HCT116 (cell line): ENCODE results near the gene EP300. TPM values are rescaled to one million over a fixed set of nuclear protein-coding genes. Genes with fewer than 3 reads are reported as not detected.

Experiments used
- ATAC-seq: fragments of 200-7000 bp; cut with Tn5 transposase; 2 replicates; pipeline ENCODE4 v1.9.1; 2020; ENCODE audit warnings: mild to moderate bottlenecking, moderate library complexity
- BruUV-seq: library from RNA; stranded (reverse); fragments of 400-500 nt; replicated peaks from 2 replicates; lab custom pipeline; 2021; lab: Mats Ljungman, UMichigan
- CTCF ChIA-PET: fragments of 300-600 bp; sonication (Branson Sonifier 250); formaldehyde crosslinking; loops from one replicate; lab custom pipeline; 2021; ENCODE audit warnings: antibody characterized with exemption; lab: Charles Lee
- POLR2A ChIA-PET: fragments of 300-600, 350-600 bp; sonication (Branson Sonifier 250); formaldehyde crosslinking; loops from one replicate; lab custom pipeline; 2021; ENCODE audit warnings: antibody characterized with exemption; lab: Charles Lee
- RAD21 ChIA-PET, 2 experiments: fragments of 300-600 bp; sonication (Branson Sonifier 250); formaldehyde crosslinking; loops; one replicate each; lab custom pipeline; 2023; ENCODE audit warnings: low total read pairs in 2 of 2; ENCODE audit not compliant: uncharacterized antibody in 2 of 2, unreplicated experiment in 2 of 2, low non-redundant PET in 1 of 2; lab: Charles Lee
- DNase-seq: peaks from one replicate; pipeline ENCODE4 v3.0.0-alpha.2; 2010; ENCODE audit warnings: low read depth, low spot score
- H2AFZ ChIP-seq: fragments of 200-600 bp; shearing (Covaris generic), sonication (generic); 2 replicates; pipeline ENCODE4 v1.6.1; 2017; ENCODE audit warnings: low read depth, mixed run types, mixed read lengths, antibody characterized with exemption, low read length; ENCODE audit not compliant: poor library complexity, severe bottlenecking
- H3K27ac ChIP-seq: 2 replicates; pipeline ENCODE4 v1.5.1; 2012; ENCODE audit warnings: low read depth, low read length
- H3K27me3 ChIP-seq: fragments of 200-600 bp; sonication (generic); 2 replicates; pipeline ENCODE4 v1.6.1; 2016; ENCODE audit warnings: mixed run types, low read length, mixed read lengths; ENCODE audit not compliant: insufficient read depth
- H3K36me3 ChIP-seq, 2 experiments: fragments of 200-500 bp in 1 of 2; fragments of 200-600 bp in 1 of 2; sonication (Bioruptor generic) in 1 of 2; sonication (generic) in 1 of 2; 2 replicates each; pipeline versions ENCODE4 v1.5.1 to v1.6.1; 2014 to 2016; ENCODE audit warnings: low read length in 2 of 2, inconsistent platforms in 1 of 2, mixed read lengths in 1 of 2, mixed run types in 1 of 2; ENCODE audit not compliant: insufficient read depth in 2 of 2, control insufficient read depth in 1 of 2
- H3K4me1 ChIP-seq, 2 experiments: fragments of 200-600 bp in 1 of 2; sonication (generic) in 1 of 2; 2 replicates each; pipeline versions ENCODE4 v1.5.1 to v1.6.1; 2012 to 2017; ENCODE audit warnings: low read length in 2 of 2, inconsistent platforms in 1 of 2, mild to moderate bottlenecking in 1 of 2, mixed read lengths in 1 of 2, mixed run types in 1 of 2, moderate library complexity in 1 of 2; ENCODE audit not compliant: insufficient read depth in 2 of 2, control insufficient read depth in 1 of 2
- H3K4me2 ChIP-seq: fragments of 200-600 bp; sonication (generic); 2 replicates; pipeline ENCODE4 v1.6.1; 2017; ENCODE audit warnings: mixed run types, low read length, mixed read lengths
- H3K4me3 ChIP-seq, 2 experiments: fragments of 200-600 bp in 1 of 2; sonication (generic) in 1 of 2; replicated peaks in 1 of 2; 2 replicates each; pipeline ENCODE4 v1.5.1; 2011 to 2016; ENCODE audit warnings: low read length in 2 of 2, control low read depth in 1 of 2, low read depth in 1 of 2, mild to moderate bottlenecking in 1 of 2, mixed read lengths in 1 of 2, mixed run types in 1 of 2
- H3K79me2 ChIP-seq: fragments of 200-600 bp; sonication (generic); 2 replicates; pipeline ENCODE4 v1.6.1; 2017; ENCODE audit warnings: mild to moderate bottlenecking, mixed run types, low read length, moderate library complexity, mixed read lengths; ENCODE audit not compliant: insufficient read depth
- H3K9ac ChIP-seq: fragments of 200-600 bp; sonication (generic); 2 replicates; pipeline ENCODE4 v1.6.1; 2016; ENCODE audit warnings: low read length, mixed read lengths
- H3K9me2 ChIP-seq: fragments of 200-600 bp; sonication (generic), shearing (Covaris generic); 2 replicates; pipeline ENCODE4 v1.6.1; 2017; ENCODE audit warnings: mixed run types, mild to moderate bottlenecking, moderate library complexity; ENCODE audit not compliant: insufficient read depth
- H3K9me3 ChIP-seq, 2 experiments: fragments of 200-500 bp in 1 of 2; fragments of 200-600 bp in 1 of 2; sonication (Bioruptor generic) in 1 of 2; sonication (generic) in 1 of 2; 2 replicates each; pipeline ENCODE4 v1.6.1; 2014 to 2017; ENCODE audit warnings: low read length in 2 of 2, mixed read lengths in 2 of 2, inconsistent platforms in 1 of 2, low read depth in 1 of 2, mild to moderate bottlenecking in 1 of 2, mixed run types in 1 of 2, moderate library complexity in 1 of 2; ENCODE audit not compliant: control insufficient read depth in 1 of 2, insufficient read depth in 1 of 2
- H4K20me1 ChIP-seq: fragments of 200-600 bp; sonication (generic), shearing (Covaris generic); 2 replicates; pipeline ENCODE4 v1.6.1; 2017; ENCODE audit warnings: mixed run types, mild to moderate bottlenecking, moderate library complexity; ENCODE audit not compliant: insufficient read depth
- CBX3 ChIP-seq: IDR thresholded peaks from 2 replicates; pipeline ENCODE4 v1.6.1; 2012; ENCODE audit warnings: low read depth
- EGR1 ChIP-seq: IDR thresholded peaks from 2 replicates; pipeline ENCODE4 v1.6.1; 2012; ENCODE audit warnings: low read depth
- EZH2phosphoT487 ChIP-seq: fragments of 200-600 bp; IDR thresholded peaks from 2 replicates; pipeline ENCODE4 v1.6.1; 2018; ENCODE audit warnings: antibody characterized with exemption, borderline replicate concordance
- RAD21 ChIP-seq: IDR thresholded peaks from 2 replicates; pipeline ENCODE4 v1.6.1; 2012; ENCODE audit warnings: low read depth, mild to moderate bottlenecking
- SIN3A ChIP-seq: IDR thresholded peaks from 2 replicates; pipeline ENCODE4 v1.6.1; 2012; ENCODE audit warnings: low read depth
- SP1 ChIP-seq: IDR thresholded peaks from 2 replicates; pipeline ENCODE4 v1.6.1; 2012; ENCODE audit warnings: low read depth
- SRF ChIP-seq: IDR thresholded peaks from 2 replicates; pipeline ENCODE4 v1.6.1; 2012; ENCODE audit warnings: low read depth
- intact Hi-C: fragments of 100-400 bp; cut with micrococcal nuclease; formaldehyde crosslinking; loops from 2 replicates; pipeline ENCODE4 v1.10.0; 2022
- total RNA-seq: library from RNA; stranded (reverse); gene quantifications from one replicate; pipeline ENCODE4 v1.2.1, GENCODE V29; 2021; ENCODE audit not compliant: unreplicated experiment
- TF ChIP-seq, protein P1 (sequence below): IDR thresholded peaks from 2 replicates; pipeline ENCODE4 v1.6.1; 2012
- TF ChIP-seq, protein P2 (sequence below): IDR thresholded peaks from 2 replicates; pipeline ENCODE4 v1.6.1; 2012
- TF ChIP-seq, protein P3 (sequence below): IDR thresholded peaks from 2 replicates; pipeline ENCODE4 v1.6.1; 2011; ENCODE audit warnings: mild to moderate bottlenecking, low read length, moderate library complexity; ENCODE audit not compliant: insufficient replicate concordance; ENCODE audit errors: extremely low read depth
- TF ChIP-seq, protein P4 (sequence below): IDR thresholded peaks from 2 replicates; pipeline ENCODE4 v1.6.1; 2012; ENCODE audit warnings: low read depth
- TF ChIP-seq, protein P5 (sequence below), 3 experiments: fragments of 200-600 bp in 1 of 3; sonication (generic) in 1 of 3; IDR thresholded peaks in 2 of 3; conservative IDR thresholded peaks in 1 of 3; 2 replicates each; pipeline ENCODE4 v1.5.1; 2012 to 2017; ENCODE audit warnings: low read depth in 2 of 3, low read length in 2 of 3, antibody characterized with exemption in 1 of 3, borderline replicate concordance in 1 of 3, control low read depth in 1 of 3, mild to moderate bottlenecking in 1 of 3, mixed read lengths in 1 of 3, mixed run types in 1 of 3, moderate library complexity in 1 of 3; ENCODE audit not compliant: insufficient read depth in 1 of 3

Gene EP300
- total RNA-seq, 1 experiment from 2014 or later, result 38.8 TPM

DNA sequence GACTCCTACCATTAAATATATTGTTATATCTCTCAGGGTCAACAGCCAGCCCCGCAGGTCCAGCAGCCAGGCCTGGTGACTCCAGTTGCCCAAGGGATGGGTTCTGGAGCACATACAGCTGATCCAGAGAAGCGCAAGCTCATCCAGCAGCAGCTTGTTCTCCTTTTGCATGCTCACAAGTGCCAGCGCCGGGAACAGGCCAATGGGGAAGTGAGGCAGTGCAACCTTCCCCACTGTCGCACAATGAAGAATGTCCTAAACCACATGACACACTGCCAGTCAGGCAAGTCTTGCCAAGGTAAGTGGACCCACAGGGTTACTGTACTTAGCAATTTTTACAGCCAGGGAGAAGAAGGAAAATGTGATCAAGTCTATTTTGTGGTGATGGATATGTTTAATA lies 35.1 kb downstream of the EP300 start:
- intact Hi-C loops, result no loop called here
- BruUV-seq, result no TSS peak

More for the DNA sequence above, 35.1 kb downstream of the EP300 start:
- RAD21 ChIA-PET, result no interaction called here
- POLR2A ChIA-PET, result no interaction called here
- H3K9ac ChIP-seq, result no peak overlapping the region
- CTCF ChIA-PET, result no interaction called here
- H3K9me3 ChIP-seq, result no peaks in the 10 kb centered on the region
- no peaks in the 10 kb centered on the region for H3K27me3 ChIP-seq
- H3K4me3 ChIP-seq, result no peak overlapping the region
- no peak overlapping the region for H2AFZ ChIP-seq
- H4K20me1 ChIP-seq, result peaks cover 22% of the 10 kb centered on the region
- H3K27ac ChIP-seq, result no peak overlapping the region
- H3K4me2 ChIP-seq, result no peak overlapping the region
- TF ChIP-seq RAD21, result no peak
- no peak for TF ChIP-seq SIN3A
- TF ChIP-seq EGR1, result no peak
- TF ChIP-seq, protein P1, sequence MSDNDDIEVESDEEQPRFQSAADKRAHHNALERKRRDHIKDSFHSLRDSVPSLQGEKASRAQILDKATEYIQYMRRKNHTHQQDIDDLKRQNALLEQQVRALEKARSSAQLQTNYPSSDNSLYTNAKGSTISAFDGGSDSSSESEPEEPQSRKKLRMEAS, result no peak
- TF ChIP-seq SRF, result no peak
- TF ChIP-seq SP1, result no peak
- TF ChIP-seq, protein P2, sequence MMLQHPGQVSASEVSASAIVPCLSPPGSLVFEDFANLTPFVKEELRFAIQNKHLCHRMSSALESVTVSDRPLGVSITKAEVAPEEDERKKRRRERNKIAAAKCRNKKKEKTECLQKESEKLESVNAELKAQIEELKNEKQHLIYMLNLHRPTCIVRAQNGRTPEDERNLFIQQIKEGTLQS, result no peak
- TF ChIP-seq EZH2phosphoT487, result no peak
- TF ChIP-seq, protein P3, sequence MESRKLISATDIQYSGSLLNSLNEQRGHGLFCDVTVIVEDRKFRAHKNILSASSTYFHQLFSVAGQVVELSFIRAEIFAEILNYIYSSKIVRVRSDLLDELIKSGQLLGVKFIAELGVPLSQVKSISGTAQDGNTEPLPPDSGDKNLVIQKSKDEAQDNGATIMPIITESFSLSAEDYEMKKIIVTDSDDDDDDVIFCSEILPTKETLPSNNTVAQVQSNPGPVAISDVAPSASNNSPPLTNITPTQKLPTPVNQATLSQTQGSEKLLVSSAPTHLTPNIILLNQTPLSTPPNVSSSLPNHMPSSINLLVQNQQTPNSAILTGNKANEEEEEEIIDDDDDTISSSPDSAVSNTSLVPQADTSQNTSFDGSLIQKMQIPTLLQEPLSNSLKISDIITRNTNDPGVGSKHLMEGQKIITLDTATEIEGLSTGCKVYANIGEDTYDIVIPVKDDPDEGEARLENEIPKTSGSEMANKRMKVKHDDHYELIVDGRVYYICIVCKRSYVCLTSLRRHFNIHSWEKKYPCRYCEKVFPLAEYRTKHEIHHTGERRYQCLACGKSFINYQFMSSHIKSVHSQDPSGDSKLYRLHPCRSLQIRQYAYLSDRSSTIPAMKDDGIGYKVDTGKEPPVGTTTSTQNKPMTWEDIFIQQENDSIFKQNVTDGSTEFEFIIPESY, result no peak
- TF ChIP-seq CBX3, result no peak
- TF ChIP-seq, protein P4, sequence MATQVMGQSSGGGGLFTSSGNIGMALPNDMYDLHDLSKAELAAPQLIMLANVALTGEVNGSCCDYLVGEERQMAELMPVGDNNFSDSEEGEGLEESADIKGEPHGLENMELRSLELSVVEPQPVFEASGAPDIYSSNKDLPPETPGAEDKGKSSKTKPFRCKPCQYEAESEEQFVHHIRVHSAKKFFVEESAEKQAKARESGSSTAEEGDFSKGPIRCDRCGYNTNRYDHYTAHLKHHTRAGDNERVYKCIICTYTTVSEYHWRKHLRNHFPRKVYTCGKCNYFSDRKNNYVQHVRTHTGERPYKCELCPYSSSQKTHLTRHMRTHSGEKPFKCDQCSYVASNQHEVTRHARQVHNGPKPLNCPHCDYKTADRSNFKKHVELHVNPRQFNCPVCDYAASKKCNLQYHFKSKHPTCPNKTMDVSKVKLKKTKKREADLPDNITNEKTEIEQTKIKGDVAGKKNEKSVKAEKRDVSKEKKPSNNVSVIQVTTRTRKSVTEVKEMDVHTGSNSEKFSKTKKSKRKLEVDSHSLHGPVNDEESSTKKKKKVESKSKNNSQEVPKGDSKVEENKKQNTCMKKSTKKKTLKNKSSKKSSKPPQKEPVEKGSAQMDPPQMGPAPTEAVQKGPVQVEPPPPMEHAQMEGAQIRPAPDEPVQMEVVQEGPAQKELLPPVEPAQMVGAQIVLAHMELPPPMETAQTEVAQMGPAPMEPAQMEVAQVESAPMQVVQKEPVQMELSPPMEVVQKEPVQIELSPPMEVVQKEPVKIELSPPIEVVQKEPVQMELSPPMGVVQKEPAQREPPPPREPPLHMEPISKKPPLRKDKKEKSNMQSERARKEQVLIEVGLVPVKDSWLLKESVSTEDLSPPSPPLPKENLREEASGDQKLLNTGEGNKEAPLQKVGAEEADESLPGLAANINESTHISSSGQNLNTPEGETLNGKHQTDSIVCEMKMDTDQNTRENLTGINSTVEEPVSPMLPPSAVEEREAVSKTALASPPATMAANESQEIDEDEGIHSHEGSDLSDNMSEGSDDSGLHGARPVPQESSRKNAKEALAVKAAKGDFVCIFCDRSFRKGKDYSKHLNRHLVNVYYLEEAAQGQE, result no peak
- TF ChIP-seq, protein P5, sequence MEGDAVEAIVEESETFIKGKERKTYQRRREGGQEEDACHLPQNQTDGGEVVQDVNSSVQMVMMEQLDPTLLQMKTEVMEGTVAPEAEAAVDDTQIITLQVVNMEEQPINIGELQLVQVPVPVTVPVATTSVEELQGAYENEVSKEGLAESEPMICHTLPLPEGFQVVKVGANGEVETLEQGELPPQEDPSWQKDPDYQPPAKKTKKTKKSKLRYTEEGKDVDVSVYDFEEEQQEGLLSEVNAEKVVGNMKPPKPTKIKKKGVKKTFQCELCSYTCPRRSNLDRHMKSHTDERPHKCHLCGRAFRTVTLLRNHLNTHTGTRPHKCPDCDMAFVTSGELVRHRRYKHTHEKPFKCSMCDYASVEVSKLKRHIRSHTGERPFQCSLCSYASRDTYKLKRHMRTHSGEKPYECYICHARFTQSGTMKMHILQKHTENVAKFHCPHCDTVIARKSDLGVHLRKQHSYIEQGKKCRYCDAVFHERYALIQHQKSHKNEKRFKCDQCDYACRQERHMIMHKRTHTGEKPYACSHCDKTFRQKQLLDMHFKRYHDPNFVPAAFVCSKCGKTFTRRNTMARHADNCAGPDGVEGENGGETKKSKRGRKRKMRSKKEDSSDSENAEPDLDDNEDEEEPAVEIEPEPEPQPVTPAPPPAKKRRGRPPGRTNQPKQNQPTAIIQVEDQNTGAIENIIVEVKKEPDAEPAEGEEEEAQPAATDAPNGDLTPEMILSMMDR (IDR thresholded peaks at IDR 0.05 in 2 of 3, conservative IDR thresholded peaks at IDR 0.05 in 1 of 3; ENCODE audit: borderline replicate concordance in 1 of 3, insufficient read depth in 1 of 3, low read depth in 2 of 3, low read length in 2 of 3), result no peak
- no peak for ATAC-seq
- H3K79me2 ChIP-seq, result peaks cover 60% of the 10 kb centered on the region
- DNase-seq, result no peak
- H3K4me1 ChIP-seq, result no peaks in the 10 kb centered on the region
- H3K9me2 ChIP-seq, result no peaks in the 10 kb centered on the region
- peaks cover 38 to 51% of the 10 kb centered on the region in 2 experiments; a peak in 3 of 4 replicates for H3K36me3 ChIP-seq
